ENCODE data around the gene SIRPG. TPM values are rescaled to one million over a fixed set of nuclear protein-coding genes. Genes with fewer than 3 reads are reported as not detected.
"Not testable (repeated sequence)": the region's sequence is repeated elsewhere in the genome, so short reads cannot be mapped to it uniquely, and the experiment has no call there.

The SIRPG gene
- polyA plus RNA-seq, 1 donor from 2014 or later = 3.2 TPM

DNA sequence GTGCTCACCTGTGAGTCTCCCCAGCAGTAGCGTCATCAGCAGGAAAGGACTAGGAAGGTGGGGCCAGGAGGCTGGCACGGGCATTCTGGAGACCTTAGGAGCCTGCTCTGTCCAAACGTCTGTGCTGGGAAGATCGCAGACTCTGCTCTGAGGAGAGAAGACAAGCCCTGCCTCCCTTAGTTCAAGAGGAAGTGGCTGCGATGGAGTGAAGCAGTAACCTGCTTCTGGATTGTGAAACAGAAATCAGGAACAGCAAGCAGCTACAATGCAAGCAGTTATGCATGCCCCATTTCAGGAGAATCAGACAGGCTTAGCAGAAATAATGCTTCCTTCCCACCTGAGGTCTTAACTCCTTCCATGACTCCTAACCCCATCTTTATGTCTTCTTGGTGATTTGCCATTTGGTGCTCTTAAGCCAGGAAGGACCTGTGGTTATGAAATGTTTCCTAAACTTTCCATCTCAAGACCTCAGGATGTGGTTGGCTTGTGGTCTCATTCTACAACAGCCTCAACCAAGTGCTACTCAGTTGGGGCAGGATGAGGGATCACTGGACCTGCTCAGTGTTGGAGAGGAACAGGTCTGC lies 37.6 kb downstream of the SIRPG start, which contains the start of gene SIRPB1:
Gene SIRPB1, minus strand, starts transcription at position 149 of the 584 bp plus-strand sequence. Its CDS starts 65 bp downstream, at position 84.
- Mint-ChIP-seq H3K27me3 (no peaks in the 10 kb centered on the region), H3K36me3 (no peaks in the 10 kb centered on the region), H3K9me3 (peaks cover 0 to 3% (median 0%) of the 10 kb centered on the region in 3 donors), H3K4me3 (peak within 1 kb of the TSS in 3 of 4 donors; percentile 22 to 75 (median 56)), H3K27ac (peak within 1 kb of the TSS in 2 of 3 donors; percentile 39 to 71), H3K4me1 (peaks cover 48 to 67% (median 64%) of the 10 kb centered on the region in 3 donors)

DNA sequence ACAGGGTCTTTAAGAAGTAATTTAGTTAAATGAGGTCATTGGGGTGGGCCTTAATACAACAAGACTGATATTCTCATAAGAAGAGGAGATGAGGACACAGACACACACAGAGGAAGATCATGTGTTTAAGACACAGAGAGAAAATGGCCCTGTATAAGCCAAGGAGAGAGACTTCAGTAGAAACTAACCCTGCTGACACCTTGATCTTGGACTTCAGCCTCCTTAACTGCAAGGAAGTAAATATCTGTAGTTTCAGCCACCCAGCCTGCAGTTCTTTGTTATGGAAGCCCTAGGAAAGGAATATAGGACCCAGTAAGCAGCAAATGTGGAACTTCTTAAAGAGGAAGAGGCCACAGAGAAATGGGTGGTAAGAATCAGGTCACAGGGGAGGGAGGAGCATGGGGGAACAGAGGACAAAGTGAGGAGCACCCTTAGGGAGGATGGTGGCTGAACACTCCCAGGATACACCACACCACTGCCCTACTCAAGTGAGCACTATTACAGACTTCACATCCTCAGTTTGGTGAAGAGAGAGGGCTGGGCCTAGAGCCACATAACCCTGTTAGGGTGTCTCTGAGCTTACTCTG lies 38.5 kb downstream of the SIRPG start:
- peaks cover 0 to 6% (median 0%) of the 10 kb centered on the region in 3 donors for H3K9me3 Mint-ChIP-seq
- peaks cover 42 to 62% (median 56%) of the 10 kb centered on the region in 3 donors for H3K4me1 Mint-ChIP-seq
- H3K27me3 Mint-ChIP-seq = no peaks in the 10 kb centered on the region
- H3K27ac Mint-ChIP-seq = peak overlapping the region in 1 of 3 donors; percentile 71
- H3K36me3 Mint-ChIP-seq = no peaks in the 10 kb centered on the region
- peak overlapping the region in 1 of 4 donors; percentile 22 for H3K4me3 Mint-ChIP-seq

DNA sequence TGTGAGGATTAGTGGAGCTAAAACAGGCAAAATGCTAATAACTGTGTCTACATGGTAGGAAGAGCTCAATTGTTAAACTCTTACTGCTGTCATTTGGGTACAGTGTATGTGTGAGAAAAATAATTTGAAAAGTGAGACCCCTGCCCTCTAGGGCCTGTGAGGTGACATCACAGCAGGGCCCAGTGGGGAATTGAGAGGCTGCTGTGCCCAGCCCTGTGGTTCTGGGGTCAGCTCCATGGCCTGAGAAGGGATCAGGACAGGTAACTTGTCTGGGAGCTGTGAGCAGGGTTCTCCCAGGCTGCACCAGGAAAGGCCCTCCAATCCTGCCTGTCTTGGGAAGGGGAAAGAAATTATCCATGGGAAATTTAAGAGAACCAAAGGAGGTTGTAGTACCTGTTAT lies 39.1 kb downstream of the SIRPG start:
- no peaks in the 10 kb centered on the region for H3K36me3 Mint-ChIP-seq
- peaks cover 38 to 61% (median 51%) of the 10 kb centered on the region in 3 donors for H3K4me1 Mint-ChIP-seq
- H3K27ac Mint-ChIP-seq = peak overlapping the region in 1 of 3 donors; percentile 71
- H3K9me3 Mint-ChIP-seq = peaks cover 0 to 6% (median 0%) of the 10 kb centered on the region in 3 donors
- H3K4me3 Mint-ChIP-seq = no peak overlapping the region
- H3K27me3 Mint-ChIP-seq = no peaks in the 10 kb centered on the region

DNA sequence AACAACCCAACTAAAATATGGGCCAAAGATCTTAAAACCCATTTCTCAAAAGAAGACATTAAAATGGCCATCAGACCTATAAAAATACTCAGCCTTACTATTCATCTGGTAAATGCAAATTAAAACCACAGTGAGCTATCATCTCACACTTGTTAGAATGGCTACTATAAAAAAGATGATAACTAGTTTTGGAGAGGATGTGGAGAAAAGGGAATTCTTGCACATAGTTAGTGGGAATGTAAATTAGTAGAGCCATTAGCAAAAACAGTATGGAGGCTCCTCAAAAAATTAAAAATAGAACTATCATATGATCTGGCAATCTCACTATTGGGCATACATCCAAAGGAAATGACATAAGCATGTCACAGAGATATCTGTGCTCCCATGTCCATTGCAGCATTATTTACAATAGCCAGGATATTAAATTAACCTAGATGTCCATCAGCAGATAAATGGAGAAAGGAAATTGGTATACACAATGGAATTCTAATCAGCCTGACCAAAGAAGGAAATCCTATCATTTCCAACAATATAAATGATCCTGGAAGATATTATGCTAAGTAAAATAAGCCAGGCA lies 40.6 kb downstream of the SIRPG start:
- no peaks in the 10 kb centered on the region for H3K27me3 Mint-ChIP-seq

DNA sequence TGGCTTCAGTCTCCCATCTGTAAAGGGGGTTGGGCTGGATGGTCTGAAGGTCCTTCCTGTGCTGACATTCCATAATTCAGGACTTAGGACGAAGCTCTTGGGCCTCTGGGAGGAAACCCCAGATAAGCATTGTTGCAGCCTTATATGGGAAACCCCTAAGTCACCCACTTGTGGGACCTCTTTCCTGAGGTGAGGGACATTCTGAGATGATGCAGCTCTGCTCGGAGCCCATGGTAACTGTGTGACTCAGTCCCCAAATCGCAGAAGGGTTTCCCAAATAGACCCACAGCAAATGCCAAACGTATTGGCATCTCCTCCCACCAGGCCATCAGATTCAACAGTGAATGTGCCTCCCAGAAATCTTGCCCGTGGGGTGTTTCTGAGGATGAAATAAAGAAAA lies 47.2 kb downstream of the SIRPG start:
- H3K4me1 Mint-ChIP-seq, H3K4me3 Mint-ChIP-seq, H3K36me3 Mint-ChIP-seq, H3K27me3 Mint-ChIP-seq, H3K27ac Mint-ChIP-seq, H3K9me3 Mint-ChIP-seq: not testable (repeated sequence)

More for the DNA sequence above, 40.6 kb downstream of the SIRPG start:
- Mint-ChIP-seq H3K4me1 (peaks cover 26 to 56% (median 39%) of the 10 kb centered on the region in 3 donors), H3K4me3 (no peak overlapping the region), H3K36me3 (no peaks in the 10 kb centered on the region), H3K9me3 (peaks cover 0 to 4% (median 0%) of the 10 kb centered on the region in 3 donors), H3K27ac (peak overlapping the region in 1 of 3 donors; percentile 40)

DNA sequence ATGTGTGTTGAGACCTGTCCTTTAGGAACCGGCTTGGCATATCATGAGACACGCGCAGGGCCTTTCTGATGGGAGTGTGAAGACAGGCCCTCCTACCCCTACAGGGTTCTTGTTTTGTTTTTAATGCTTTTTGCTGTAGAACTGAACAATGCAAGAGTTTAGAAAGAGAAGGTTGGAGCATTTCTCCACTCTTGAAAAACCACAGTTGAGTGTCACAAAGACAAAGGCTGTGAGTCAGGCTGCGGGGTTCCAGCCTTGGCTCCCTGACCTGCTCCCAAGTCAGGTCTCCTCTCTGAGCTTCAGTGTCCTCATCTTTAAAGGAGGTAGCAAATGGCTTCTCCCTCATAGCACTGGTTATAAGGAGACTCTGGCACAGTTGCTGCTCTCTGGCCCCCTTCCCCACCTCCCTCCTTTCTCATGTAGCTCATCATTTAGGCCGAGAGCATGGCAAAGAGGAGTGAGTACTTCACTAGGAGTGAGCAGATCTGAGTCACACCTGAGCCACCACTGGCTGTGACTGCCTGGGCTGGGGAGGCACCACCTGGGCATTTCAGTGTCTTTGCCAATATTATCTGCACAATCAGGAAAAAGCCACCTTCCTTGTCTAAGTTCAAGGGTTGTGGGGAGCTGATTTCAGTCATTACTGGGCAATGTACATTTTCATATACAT lies 48.8 kb downstream of the SIRPG start:
- H3K4me1 Mint-ChIP-seq, H3K36me3 Mint-ChIP-seq, H3K9me3 Mint-ChIP-seq, H3K4me3 Mint-ChIP-seq, H3K27ac Mint-ChIP-seq, H3K27me3 Mint-ChIP-seq: not testable (repeated sequence)

DNA sequence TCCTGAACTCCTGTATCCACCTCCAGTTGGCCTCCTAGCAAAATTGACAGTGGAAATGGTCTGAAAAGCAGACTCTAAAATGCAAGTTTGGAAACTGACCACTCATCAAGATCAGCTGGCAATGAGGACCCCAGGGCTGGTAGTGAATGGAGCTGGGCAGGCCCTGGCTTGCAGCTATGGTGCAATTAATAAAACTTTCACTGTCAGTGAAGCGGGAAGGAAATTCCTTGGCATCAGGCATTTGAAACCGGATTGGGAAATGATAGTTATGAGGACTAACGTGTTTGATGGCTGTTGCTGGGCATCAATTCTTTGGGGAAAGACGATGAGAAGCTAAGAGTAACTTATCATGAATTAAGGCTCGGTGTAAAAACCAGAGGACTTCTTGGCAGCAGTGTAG lies 56.8 kb downstream of the SIRPG start:
- Mint-ChIP-seq H3K27me3 (peaks cover 4% of the 10 kb centered on the region), H3K36me3 (no peaks in the 10 kb centered on the region), H3K27ac (no peak overlapping the region), H3K9me3 (no peaks in the 10 kb centered on the region), H3K4me1 (no peaks in the 10 kb centered on the region), H3K4me3 (no peak overlapping the region)

DNA sequence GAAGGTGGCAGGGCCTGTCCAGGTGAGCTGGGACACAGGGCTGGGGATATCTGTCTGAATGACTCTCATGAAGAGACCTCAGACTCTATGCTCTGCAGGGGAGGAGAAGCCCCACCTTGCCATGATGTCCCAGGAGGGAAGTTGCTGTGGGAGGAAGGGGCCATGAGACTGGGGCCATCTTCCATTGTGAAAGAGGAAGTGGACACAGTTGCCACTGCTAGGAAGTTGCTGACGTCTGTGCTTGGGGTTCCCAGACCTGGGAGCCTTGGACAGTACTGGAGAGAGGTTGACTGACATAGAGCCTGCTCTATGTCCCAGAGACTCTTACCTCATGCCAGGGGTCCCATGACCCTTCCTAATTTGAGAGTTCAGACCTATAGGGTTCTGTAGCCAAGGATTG lies 62.2 kb downstream of the SIRPG start:
- Mint-ChIP-seq H3K9me3 (no peaks in the 10 kb centered on the region), H3K4me3 (no peak overlapping the region), H3K4me1 (peaks cover 0 to 6% (median 0%) of the 10 kb centered on the region in 3 donors), H3K36me3 (no peaks in the 10 kb centered on the region), H3K27ac (no peak overlapping the region), H3K27me3 (no peaks in the 10 kb centered on the region)

GRCh38 chr20:1588533-1589460 lies 68.8 kb downstream of the SIRPG start:
- Mint-ChIP-seq H3K27ac (no peak overlapping the region), H3K27me3 (no peaks in the 10 kb centered on the region), H3K4me1 (peaks cover 0 to 10% (median 0%) of the 10 kb centered on the region in 3 donors), H3K9me3 (peaks cover 0 to 4% (median 0%) of the 10 kb centered on the region in 3 donors), H3K4me3 (no peak overlapping the region), H3K36me3 (no peaks in the 10 kb centered on the region)

DNA sequence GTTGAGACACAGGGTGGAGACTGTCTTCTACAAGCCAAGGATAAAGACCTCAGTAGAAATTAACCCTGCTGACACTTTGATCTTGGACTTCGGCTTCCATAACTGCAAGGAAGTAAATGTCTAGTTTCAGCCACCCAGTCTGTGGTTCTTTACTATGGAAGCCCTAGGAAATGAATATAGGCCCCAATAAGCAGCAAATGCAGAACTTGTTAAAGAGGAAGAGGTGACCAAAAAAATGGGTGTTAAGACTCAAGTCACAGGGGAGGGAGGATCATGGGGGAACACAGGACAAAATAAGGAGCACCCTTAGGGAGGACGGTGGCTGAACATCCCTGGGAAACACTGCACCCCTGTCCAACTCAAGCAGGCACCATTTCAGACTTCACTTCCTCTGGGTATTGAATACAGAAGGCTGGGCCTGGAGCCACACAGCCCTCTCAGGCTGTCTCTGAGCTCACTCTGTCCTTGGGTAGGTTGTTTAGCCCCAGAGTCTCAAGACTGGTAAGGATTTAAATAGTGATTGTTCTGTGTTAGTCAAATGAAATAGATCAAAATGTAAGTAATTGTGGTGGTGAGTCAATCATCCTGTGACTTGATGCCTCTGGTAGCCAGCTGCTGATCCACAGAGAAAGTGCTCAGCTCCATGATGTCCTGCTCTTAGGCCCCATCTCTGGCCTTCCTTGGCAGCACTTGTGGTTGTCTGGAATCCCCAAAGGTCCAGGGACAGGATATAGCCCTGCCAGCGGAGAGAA lies 69.6 kb downstream of the SIRPG start:
- no peak overlapping the region for H3K4me3 Mint-ChIP-seq
- H3K4me1 Mint-ChIP-seq = peaks cover 0 to 10% (median 0%) of the 10 kb centered on the region in 3 donors
- no peaks in the 10 kb centered on the region for H3K27me3 Mint-ChIP-seq
- H3K9me3 Mint-ChIP-seq = peaks cover 0 to 4% (median 0%) of the 10 kb centered on the region in 3 donors
- H3K36me3 Mint-ChIP-seq = no peaks in the 10 kb centered on the region
- H3K27ac Mint-ChIP-seq = no peak overlapping the region

GRCh38 chr20:1579488-1579887 lies 78.1 kb downstream of the SIRPG start:
- H3K27ac Mint-ChIP-seq = peak overlapping the region in 1 of 3 donors; percentile 63
- no peaks in the 10 kb centered on the region for H3K27me3 Mint-ChIP-seq
- H3K9me3 Mint-ChIP-seq = no peaks in the 10 kb centered on the region
- H3K36me3 Mint-ChIP-seq = no peaks in the 10 kb centered on the region
- H3K4me3 Mint-ChIP-seq = no peak overlapping the region
- peaks cover 0 to 2% (median 0%) of the 10 kb centered on the region in 3 donors for H3K4me1 Mint-ChIP-seq
